Measurements from ENCODE around the gene SRR.
"Not testable (repeated sequence)": the region's sequence is repeated elsewhere in the genome, so short reads cannot be mapped to it uniquely, and the experiment has no call there.

The SRR gene

GRCh38 chr17:2299756-2300155 is 4.0 kb upstream of the SRR start:
- ATAC-seq (replicated peaks; ENCODE audit: extremely low read depth, poor library complexity, severe bottlenecking) (no peak), DNase-seq (ENCODE audit: low spot score in 2 of 2) (no peak)
- Mint-ChIP-seq H3K4me3 (no peak overlapping the region), H3K36me3 (ENCODE audit: insufficient read depth) (peaks cover 32% of the 10 kb centered on the region), H3K9me3 (no peaks in the 10 kb centered on the region), H3K27ac (ENCODE audit: low read depth) (no peak overlapping the region), H3K4me1 (peaks cover 46% of the 10 kb centered on the region), H3K27me3 (no peaks in the 10 kb centered on the region)

GRCh38 chr17:2302778-2303203 is 959 bp upstream of the SRR start:
- Mint-ChIP-seq H3K27me3 (no peaks in the 10 kb centered on the region), H3K4me1 (peaks cover 40% of the 10 kb centered on the region), H3K27ac (ENCODE audit: low read depth) (peak overlapping the region; percentile 71), H3K36me3 (ENCODE audit: insufficient read depth) (peaks cover 15% of the 10 kb centered on the region), H3K4me3 (peak overlapping the region; percentile 82), H3K9me3 (no peaks in the 10 kb centered on the region)
- no peak for DNase-seq (ENCODE audit: low spot score in 2 of 2)
- peak; percentile 12 for ATAC-seq (replicated peaks; ENCODE audit: extremely low read depth, poor library complexity, severe bottlenecking)

- DNase-seq (ENCODE audit: low spot score in 2 of 2) (no peak), ATAC-seq (replicated peaks; ENCODE audit: extremely low read depth, poor library complexity, severe bottlenecking) (no peak)
- H3K27me3 Mint-ChIP-seq: no peaks in the 10 kb centered on the region
- H3K9me3 Mint-ChIP-seq: no peaks in the 10 kb centered on the region
- no peak overlapping the region for H3K27ac Mint-ChIP-seq (ENCODE audit: low read depth)
- H3K36me3 Mint-ChIP-seq (ENCODE audit: insufficient read depth): peaks cover 8% of the 10 kb centered on the region
- peaks cover 39% of the 10 kb centered on the region for H3K4me1 Mint-ChIP-seq
- peak overlapping the region; percentile 82 for H3K4me3 Mint-ChIP-seq
Observed at GRCh38 chr17:2304931-2305330, 1.2 kb downstream of the SRR start.

GRCh38 chr17:2309338-2310154 is 5.8 kb downstream of the SRR start:
- no peak overlapping the region for H3K4me3 Mint-ChIP-seq
- H3K4me1 Mint-ChIP-seq: peaks cover 22% of the 10 kb centered on the region
- H3K9me3 Mint-ChIP-seq: no peaks in the 10 kb centered on the region
- H3K36me3 Mint-ChIP-seq (ENCODE audit: insufficient read depth): peaks cover 2% of the 10 kb centered on the region
- no peaks in the 10 kb centered on the region for H3K27me3 Mint-ChIP-seq
- H3K27ac Mint-ChIP-seq (ENCODE audit: low read depth): no peak overlapping the region
- ATAC-seq (replicated peaks; ENCODE audit: extremely low read depth, poor library complexity, severe bottlenecking) (no peak), DNase-seq (ENCODE audit: low spot score in 2 of 2) (no peak)

GRCh38 chr17:2312736-2313135 is 9.0 kb downstream of the SRR start:
- Mint-ChIP-seq H3K4me3 (no peak overlapping the region), H3K27ac (ENCODE audit: low read depth) (no peak overlapping the region), H3K4me1 (peaks cover 5% of the 10 kb centered on the region), H3K9me3 (no peaks in the 10 kb centered on the region), H3K27me3 (no peaks in the 10 kb centered on the region), H3K36me3 (ENCODE audit: insufficient read depth) (peaks cover 2% of the 10 kb centered on the region)
- ATAC-seq (replicated peaks; ENCODE audit: extremely low read depth, poor library complexity, severe bottlenecking): no peak
- no peak for DNase-seq (ENCODE audit: low spot score in 2 of 2)

- not testable (repeated sequence) for H3K36me3 Mint-ChIP-seq (ENCODE audit: insufficient read depth); H3K27ac Mint-ChIP-seq (ENCODE audit: low read depth); H3K27me3 Mint-ChIP-seq
Observed at GRCh38 chr17:2316916-2317205, 13.1 kb downstream of the SRR start.

DNA sequence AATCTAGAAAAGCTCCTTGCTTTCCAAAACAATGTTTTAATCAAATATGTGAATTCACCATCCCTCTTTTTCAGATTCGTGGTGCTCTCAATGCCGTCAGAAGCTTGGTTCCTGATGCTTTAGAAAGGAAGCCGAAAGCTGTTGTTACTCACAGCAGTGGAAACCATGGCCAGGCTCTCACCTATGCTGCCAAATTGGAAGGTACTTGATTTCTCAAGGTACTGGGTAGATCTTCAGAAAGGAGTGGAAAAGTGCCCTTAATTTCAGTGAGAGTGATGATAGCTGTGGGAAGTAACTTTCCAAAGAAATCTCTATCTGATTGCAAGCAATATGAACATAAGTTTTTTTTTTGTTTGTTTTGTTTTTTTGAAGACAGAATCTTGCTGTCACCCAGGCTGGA is 14.0 kb downstream of the SRR start:
- Mint-ChIP-seq H3K4me1 (no peaks in the 10 kb centered on the region), H3K27ac (ENCODE audit: low read depth) (no peak overlapping the region), H3K36me3 (ENCODE audit: insufficient read depth) (peaks cover 10% of the 10 kb centered on the region), H3K4me3 (no peak overlapping the region), H3K27me3 (no peaks in the 10 kb centered on the region), H3K9me3 (no peaks in the 10 kb centered on the region)
- DNase-seq (ENCODE audit: low spot score in 2 of 2) (no peak), ATAC-seq (replicated peaks; ENCODE audit: extremely low read depth, poor library complexity, severe bottlenecking) (no peak)

More at GRCh38 chr17:2316916-2317205, 13.1 kb downstream of the SRR start:
- DNase-seq (ENCODE audit: low spot score in 2 of 2); H3K4me1 Mint-ChIP-seq; ATAC-seq (replicated peaks; ENCODE audit: extremely low read depth, poor library complexity, severe bottlenecking); H3K4me3 Mint-ChIP-seq; H3K9me3 Mint-ChIP-seq: not testable (repeated sequence)

- H3K9me3 Mint-ChIP-seq: no peaks in the 10 kb centered on the region
- peaks cover 19% of the 10 kb centered on the region for H3K36me3 Mint-ChIP-seq (ENCODE audit: insufficient read depth)
- H3K27ac Mint-ChIP-seq (ENCODE audit: low read depth): no peak overlapping the region
- no peak overlapping the region for H3K4me3 Mint-ChIP-seq
- no peaks in the 10 kb centered on the region for H3K4me1 Mint-ChIP-seq
- ATAC-seq (replicated peaks; ENCODE audit: extremely low read depth, poor library complexity, severe bottlenecking): no peak
- H3K27me3 Mint-ChIP-seq: no peaks in the 10 kb centered on the region
- no peak for DNase-seq (ENCODE audit: low spot score in 2 of 2)
Observed at GRCh38 chr17:2319051-2319450, 15.3 kb downstream of the SRR start.

- Mint-ChIP-seq H3K9me3 (no peaks in the 10 kb centered on the region), H3K4me1 (no peaks in the 10 kb centered on the region), H3K27ac (ENCODE audit: low read depth) (no peak overlapping the region), H3K4me3 (no peak overlapping the region), H3K27me3 (no peaks in the 10 kb centered on the region), H3K36me3 (ENCODE audit: insufficient read depth) (peaks cover 36% of the 10 kb centered on the region)
- ATAC-seq (replicated peaks; ENCODE audit: extremely low read depth, poor library complexity, severe bottlenecking) (no peak), DNase-seq (ENCODE audit: low spot score in 2 of 2) (no peak)
Observed at GRCh38 chr17:2321399-2321798, 17.6 kb downstream of the SRR start.

DNA sequence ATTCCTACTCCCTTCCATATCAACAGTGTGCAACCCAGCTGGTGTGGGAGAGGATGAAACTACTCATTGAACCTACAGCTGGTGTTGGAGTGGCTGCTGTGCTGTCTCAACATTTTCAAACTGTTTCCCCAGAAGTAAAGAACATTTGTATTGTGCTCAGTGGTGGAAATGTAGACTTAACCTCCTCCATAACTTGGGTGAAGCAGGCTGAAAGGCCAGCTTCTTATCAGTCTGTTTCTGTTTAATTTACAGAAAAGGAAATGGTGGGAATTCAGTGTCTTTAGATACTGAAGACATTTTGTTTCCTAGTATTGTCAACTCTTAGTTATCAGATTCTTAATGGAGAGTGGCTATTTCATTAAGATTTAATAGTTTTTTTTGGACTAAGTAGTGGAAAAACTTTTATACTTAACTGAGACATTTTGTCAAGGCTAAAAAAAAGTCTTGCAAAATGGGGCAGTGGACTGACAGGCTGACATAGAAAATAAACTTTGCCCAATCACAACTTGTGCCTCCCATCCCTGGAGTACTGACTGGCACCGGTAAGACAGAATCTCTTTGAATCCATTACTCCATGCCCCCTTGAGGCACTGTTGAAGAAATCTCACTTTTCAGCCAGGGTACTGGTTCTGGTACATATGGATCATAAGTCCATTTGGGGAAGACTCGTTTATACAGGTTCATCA is 20.0 kb downstream of the SRR start:
- Mint-ChIP-seq H3K4me1 (no peaks in the 10 kb centered on the region), H3K27ac (ENCODE audit: low read depth) (no peak overlapping the region), H3K27me3 (no peaks in the 10 kb centered on the region), H3K36me3 (ENCODE audit: insufficient read depth) (peaks cover 48% of the 10 kb centered on the region), H3K9me3 (no peaks in the 10 kb centered on the region), H3K4me3 (no peak overlapping the region)
- no peak for DNase-seq (ENCODE audit: low spot score in 2 of 2)
- ATAC-seq (replicated peaks; ENCODE audit: extremely low read depth, poor library complexity, severe bottlenecking): no peak

DNA sequence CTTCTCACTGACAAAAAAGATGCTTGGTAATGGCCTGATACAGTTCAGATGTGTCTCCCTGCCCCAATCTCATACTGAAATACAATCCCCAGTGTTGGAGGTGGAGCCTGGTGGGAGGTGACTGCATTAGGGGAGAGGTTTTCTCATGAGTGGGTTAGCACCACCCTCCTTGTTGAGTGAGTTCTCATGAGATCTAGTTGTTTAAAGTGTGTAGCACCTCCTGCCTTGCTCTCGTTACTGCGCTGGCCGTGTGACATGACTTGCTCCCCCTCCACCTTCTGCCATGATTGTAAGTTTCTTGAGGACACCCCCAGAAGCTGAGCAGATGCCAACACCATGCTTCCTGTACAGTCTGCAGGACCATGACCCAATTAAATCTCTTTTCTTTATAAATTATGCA is 27.6 kb downstream of the SRR start:
- H3K9me3 Mint-ChIP-seq: no peaks in the 10 kb centered on the region
- H3K4me3 Mint-ChIP-seq: no peak overlapping the region
- H3K36me3 Mint-ChIP-seq (ENCODE audit: insufficient read depth): peaks cover 44% of the 10 kb centered on the region
- no peak for DNase-seq (ENCODE audit: low spot score in 2 of 2)
- H3K27ac Mint-ChIP-seq (ENCODE audit: low read depth): no peak overlapping the region
- peaks cover 13% of the 10 kb centered on the region for H3K4me1 Mint-ChIP-seq
- ATAC-seq (replicated peaks; ENCODE audit: extremely low read depth, poor library complexity, severe bottlenecking): no peak
- H3K27me3 Mint-ChIP-seq: no peaks in the 10 kb centered on the region

DNA sequence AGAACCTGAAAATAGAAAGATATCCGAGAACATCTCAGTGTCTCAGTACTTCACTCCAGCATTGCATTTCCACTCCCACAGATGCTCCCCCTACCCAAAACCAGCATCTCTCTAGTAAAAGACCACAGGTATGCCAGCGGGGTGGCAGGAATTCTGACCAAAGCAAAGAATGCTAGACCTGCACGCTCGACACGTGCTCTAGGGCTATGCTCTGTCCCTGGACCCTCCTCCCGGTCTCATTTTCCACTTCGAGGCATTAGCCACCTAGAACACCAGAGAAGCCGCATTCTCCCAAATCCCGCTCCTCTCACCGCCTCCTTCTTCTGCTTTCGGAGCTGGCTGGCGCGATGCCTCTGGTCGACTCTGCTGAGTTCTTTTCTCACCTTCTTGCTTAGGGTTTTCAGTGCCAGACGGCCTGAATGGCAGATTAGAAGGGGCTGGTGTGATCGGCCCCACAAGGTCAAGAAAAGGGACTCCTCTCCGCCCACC is 32.0 kb downstream of the SRR start:
- DNase-seq (ENCODE audit: low spot score in 2 of 2) (no peak), ATAC-seq (replicated peaks; ENCODE audit: extremely low read depth, poor library complexity, severe bottlenecking) (no peak)
- Mint-ChIP-seq H3K9me3 (no peaks in the 10 kb centered on the region), H3K4me1 (peaks cover 16% of the 10 kb centered on the region), H3K36me3 (ENCODE audit: insufficient read depth) (peaks cover 19% of the 10 kb centered on the region), H3K4me3 (peak overlapping the region; percentile 98), H3K27ac (ENCODE audit: low read depth) (peak overlapping the region; percentile 97), H3K27me3 (no peaks in the 10 kb centered on the region)

- H3K4me1 Mint-ChIP-seq: peaks cover 16% of the 10 kb centered on the region
- peak; percentile 70 to 77 for DNase-seq (ENCODE audit: low spot score in 2 of 2)
- H3K9me3 Mint-ChIP-seq: no peaks in the 10 kb centered on the region
- H3K36me3 Mint-ChIP-seq (ENCODE audit: insufficient read depth): peaks cover 15% of the 10 kb centered on the region
- no peaks in the 10 kb centered on the region for H3K27me3 Mint-ChIP-seq
- ATAC-seq (replicated peaks; ENCODE audit: extremely low read depth, poor library complexity, severe bottlenecking): peak; percentile 85
- H3K4me3 Mint-ChIP-seq: peak within 1 kb of the TSS; percentile 98
- peak within 1 kb of the TSS; percentile 97 for H3K27ac Mint-ChIP-seq (ENCODE audit: low read depth)
Observed at GRCh38 chr17:2336215-2336851, 32.6 kb downstream of the SRR start, which contains the start of gene TSR1. TSS of gene TSR1 (minus strand) at chr17:2336457. CDS start at chr17:2336427, 30 bp downstream.

Measured in central memory CD8-positive, alpha-beta T cell (primary cell).